Activated CD4-positive, alpha-beta T cell treated with anti-CD3 and anti-CD28 coated beads for 4 hours (primary cell): ENCODE results near the gene SEMA3E.
"Not testable (repeated sequence)": the region's sequence is repeated elsewhere in the genome, so short reads cannot be mapped to it uniquely, and the experiment has no call there.

ENCODE experiments used
- DNase-seq, 2 donors: peaks; one replicate each; pipeline ENCODE4 v3.0.0-alpha.2; 2020

SEMA3E gene

DNA sequence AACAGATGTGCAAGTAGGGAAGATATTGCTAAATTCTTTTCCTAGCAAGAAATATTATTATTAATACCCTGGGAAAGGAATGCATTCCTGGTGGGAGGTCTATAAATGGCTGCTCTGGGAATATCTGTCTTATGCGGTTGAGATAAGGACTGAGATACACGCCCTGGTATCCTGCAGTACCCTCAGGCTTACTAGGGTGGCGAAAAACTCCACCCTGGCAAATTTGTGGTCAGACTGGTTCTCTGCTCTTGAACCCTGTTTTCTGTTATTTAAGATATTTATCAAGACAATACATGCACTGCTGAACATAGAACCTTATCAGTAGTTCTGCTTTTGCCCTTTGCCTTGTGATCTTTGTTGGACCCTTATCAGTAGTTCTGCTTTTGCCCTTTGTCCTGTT is 96.4 kb downstream of the SEMA3E start:
- not testable (repeated sequence) for DNase-seq

DNA sequence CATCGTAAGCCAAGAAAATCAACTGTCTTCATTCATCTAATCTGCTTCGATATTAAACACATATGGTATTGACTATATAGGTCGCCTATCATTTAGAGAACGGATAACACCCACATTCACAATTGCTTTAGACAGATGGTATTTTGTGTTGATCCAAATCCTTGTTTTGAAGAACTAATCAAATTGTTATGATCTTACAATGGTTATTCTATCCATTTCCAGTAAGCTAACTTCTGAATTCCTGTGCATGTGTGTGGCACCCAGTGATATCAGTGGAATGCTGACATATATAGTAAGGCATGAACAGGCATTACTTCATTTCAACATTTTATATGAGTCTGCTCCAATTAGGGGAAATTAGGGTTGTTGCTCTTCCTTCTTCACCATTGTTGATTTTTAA is 98.8 kb downstream of the SEMA3E start:
- no peak for DNase-seq

DNA sequence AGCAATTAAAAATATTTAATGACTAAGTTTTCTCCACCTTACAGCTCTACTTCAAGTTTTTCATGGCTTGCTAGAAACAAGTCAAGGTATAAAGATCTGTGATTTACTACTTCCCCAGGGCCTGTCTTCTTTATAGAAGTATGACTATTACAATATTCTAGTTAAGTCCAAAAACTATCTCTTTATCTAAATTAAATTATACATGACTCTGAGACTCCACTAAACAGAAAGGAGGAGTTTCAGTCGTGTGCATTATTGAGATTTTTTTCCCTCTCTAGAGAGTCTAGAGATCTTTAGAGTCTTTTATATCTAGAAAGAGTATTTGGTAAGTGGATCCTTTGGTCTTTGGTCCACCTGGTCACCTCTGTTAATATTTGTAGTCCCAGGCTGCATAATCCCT is 100.7 kb downstream of the SEMA3E start:
- no peak for DNase-seq

DNA sequence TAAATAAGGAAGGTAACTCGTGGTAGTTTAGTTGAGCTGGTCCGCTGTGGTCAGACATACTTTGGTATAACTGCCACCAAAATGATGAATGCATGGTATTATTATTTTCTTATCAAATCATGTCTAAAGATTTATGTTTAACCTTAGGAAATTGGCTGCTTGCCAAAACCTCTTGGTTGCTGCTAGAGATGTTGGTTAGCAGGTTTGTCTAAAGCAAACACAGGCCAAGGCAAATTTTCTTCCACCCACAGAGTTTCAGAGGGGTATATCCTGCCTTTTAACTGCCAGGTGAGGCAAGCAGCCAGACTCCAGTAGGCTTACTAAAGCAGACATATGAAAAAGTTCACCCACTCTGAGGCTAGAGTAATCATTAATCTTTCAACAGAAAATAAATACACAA is 101.4 kb downstream of the SEMA3E start:
- no peak for DNase-seq

DNA sequence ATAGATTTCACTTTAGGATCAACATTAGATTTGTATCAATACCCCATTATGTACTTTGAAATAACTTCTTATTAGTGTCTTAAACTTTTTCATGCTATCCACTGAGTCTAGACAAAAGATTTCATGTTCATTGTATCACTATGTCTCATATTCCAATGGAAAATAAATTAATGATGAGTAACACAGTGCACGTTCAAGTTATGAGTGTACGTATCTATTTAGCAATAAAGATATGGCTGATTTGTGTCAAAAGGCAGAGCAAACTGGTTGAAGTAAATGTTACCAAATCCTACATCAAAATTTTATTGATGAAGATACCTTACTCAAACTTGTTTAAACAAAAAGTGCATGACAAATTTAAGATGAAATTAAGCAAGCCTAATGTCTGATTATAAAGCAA is 102.4 kb downstream of the SEMA3E start:
- no peak for DNase-seq

DNA sequence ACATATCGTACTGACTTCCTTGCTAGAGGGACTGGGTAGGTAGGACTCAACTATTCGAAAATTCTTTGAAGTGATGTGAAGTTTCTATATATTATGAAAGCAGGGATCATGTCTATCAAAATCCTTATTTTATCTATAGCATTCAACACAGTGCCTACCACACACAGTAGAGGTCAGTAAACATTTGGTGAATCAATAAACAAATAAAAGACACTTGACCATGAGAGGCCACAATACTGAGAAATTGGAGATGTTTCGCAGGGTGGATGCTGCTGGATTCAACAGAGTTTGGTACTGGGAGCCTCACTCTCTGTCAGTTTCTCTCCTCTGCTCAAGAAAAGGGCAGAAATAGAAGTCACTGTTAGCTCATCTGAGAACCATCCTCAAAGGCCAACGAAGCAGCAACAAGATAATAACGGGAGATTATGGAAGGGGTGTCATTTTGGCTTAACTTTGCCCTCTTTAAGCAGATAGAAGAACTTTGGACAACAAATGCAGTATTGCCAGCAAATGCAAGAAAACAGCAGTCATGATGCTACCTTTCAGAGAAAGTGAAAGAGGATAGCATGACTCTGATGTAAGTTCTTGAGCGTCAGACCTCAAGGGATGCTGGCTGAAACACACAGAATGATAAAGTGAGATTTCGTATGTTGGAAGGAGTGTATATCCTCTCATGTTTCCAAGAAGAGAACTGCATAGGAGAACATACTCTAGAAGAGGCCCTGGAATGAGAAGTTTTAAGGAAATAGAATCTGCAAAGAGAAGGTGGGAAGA is 107.6 kb downstream of the SEMA3E start:
- DNase-seq = no peak

DNA sequence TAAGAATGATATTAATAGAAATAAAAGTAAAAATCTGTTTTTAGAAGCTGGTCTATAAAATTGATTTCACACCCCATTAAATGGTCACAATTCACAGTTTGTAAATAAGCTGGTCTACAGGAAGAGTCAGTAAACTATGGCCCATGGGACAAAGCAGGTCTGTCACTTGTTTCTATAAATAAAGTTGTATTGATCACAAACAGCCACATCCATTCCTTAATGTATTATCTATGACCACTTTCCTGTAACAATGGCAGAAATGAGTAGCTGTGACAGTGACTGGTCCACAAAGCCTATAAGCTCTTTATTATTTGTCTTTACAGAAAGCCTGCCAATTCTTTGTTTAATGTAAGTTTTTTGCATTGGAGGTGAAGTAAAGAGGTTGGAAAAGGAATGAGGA is 114.5 kb downstream of the SEMA3E start:
- DNase-seq = no peak

DNA sequence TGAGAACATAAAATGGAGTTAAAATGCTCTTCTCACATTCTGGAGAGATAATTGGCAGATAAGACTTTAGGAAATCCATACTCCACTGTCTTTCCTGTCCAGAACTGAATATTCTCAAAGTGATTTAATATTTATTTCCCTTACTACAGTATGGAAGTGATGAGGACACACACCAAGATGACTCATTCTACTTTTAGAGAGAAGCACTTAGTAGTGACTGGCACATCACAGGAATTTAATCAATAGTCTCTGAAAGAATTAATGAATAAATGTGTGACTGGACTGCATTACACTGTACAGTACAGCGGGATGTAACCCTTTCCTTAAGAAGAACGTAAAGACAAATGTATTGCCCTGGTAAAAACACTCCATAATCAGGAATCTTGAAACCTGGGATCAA is 116.7 kb downstream of the SEMA3E start:
- DNase-seq = no peak

DNA sequence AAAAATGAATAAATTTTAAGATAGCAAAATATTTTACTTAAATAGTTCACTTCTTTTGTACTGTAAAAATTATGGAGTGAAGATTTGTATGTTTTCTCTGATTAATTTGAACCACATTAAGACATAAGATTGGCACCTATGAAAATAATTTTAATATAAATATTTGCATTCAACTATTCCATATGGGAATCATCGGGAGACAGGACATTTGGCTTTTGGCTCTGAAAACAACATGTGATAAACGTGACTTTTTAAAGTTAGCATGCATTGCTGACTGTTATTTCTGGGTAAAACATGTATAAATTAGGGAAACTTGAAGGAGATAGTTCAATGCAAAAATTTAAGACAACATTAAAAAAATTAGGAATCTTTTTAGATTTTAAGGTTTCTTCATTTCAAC is 117.2 kb downstream of the SEMA3E start:
- no peak for DNase-seq

DNA sequence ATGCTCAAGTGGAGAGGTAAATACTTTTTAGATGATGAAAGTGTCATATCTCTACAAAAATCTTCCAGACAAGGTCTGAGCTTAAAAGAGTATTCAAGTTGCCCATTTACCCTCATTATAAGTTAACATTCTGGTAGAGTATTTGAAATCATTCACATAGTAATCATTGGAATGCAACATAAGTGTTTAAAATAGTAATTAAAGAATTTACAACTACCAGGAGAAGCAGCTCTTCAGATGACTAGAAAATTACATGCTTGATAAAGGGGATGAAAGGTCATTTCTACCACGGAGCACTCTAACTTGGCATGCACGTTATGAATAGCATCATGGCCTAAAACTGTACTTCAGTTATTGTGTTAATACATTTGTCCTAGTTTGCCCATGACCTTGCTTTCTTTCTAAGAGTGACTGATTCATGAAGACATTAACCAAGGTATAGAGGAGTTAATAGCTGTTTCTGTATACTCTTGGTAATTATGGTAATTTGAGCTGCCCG is 120.0 kb downstream of the SEMA3E start:
- DNase-seq = no peak

DNA sequence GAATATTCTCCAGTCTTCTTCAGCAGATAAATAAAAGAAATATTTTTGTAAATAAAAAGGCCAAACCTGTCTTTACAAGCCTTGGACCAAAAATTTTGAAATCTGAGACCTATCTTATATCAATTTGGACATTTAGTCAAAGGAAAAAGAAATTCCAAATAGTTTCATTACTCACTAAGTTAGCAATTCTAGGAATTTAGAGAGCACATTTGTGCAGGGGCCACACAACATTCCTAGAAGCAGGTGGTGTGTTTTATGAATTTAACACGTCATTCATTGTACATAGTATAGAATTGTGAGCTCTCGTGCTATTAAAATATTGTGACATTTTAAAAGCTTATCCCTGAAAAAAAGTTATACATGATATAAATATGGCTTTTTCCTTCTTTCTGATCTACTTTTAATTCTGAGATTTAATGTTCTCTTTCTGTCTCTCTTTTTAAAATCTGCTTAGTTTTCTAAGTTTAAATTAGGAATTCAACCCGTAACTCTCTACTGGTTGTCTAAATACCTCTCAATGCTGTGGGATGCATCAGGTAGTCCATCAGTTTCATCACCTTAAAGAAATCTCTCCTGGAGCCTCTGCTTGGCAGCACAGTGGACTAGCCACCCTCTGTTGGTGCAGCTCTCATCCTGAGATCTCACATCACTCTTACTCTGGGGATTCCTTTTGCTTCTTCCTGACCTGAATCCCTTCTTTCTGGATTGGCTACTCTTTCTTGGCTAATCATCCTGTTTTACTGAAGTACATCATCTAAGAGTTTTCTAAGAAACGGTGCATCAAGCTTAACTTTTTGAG is 124.5 kb downstream of the SEMA3E start:
- DNase-seq = no peak

DNA sequence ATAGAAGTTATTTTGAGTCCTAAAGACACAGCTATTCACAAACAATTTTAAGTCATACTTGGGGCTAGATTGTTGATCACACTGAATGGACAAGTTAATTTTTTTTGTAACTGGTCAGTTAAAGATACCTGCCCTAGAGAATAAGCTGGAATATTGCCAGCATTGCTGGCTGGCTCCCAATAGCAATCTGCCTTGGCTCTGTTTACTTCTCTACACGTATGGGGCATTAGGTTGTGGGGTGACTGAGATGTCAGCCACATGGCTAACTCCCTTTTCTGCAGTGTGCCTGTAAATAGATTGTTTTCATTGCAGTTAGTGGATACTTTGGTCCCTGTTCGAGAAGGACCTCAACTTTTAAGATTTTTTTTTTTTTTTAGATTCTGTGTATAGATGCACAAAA is 128.2 kb downstream of the SEMA3E start:
- DNase-seq = no peak

DNA sequence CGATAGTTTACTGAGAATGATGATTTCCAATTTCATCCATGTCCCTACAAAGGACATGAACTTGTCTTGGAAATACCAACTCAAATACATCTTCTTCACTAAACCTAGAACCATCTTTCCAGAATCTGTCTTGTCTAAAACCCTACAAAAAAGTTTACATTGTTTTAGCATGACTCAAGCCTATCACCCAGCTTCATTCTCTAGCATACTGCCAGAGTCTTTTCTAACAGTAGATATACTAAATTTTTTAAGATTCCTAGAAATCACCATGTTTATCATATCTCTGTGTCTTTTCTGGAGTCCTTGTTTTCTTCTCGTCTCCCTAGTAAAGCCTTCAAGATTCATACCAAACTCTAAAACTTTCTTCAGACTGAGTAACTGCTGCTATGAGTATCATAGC is 129.7 kb downstream of the SEMA3E start:
- no peak for DNase-seq

DNA sequence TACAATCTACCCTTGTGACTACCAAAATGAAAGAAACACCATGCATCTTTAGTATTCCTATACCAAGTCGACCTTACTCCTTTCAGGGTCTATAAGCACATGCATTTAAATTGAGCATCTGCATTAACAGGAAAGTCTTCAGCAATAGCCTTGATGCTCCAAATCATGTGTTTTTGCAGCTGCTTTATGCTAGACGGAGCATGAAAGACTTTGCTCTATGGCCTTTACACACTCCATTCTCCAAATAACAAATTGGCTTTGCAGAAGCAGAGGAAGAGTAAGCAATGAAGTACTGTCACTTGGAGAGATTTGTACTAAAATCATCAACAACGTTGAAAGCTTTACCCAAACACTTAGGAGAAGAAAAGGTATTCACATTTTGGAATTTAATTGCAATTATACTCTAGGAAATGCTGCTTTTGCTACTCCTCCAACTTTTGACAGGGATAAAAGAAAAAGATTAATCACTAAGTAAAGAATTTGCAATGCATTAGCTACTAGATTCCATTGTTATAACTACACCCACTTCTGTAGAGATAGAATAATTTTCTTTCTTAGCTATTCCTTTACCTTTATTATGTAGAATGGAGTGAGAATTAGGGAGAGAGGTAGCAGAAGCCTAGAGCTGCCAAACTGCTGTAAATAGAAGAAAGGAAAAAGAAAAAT is 131.8 kb downstream of the SEMA3E start:
- no peak for DNase-seq

DNA sequence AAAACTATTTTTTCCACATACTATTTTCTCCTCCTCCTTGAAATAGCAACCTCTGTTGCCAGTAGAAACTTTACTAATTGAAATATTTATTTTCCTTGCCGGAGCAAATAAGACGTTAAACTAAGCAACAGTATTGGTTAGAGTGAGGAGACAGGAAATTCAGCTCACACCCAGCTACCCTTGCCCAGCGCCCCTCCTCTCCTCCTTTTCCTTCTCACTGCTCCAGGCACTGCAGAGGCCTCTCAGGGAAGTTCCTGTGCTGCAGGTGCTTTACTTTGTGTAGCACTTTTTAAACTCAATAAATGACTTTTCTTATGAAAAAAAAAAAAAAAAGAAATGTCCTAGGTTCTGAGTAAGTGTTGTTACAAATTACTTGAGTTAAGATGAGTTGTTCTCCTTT is 134.0 kb downstream of the SEMA3E start:
- no peak for DNase-seq

DNA sequence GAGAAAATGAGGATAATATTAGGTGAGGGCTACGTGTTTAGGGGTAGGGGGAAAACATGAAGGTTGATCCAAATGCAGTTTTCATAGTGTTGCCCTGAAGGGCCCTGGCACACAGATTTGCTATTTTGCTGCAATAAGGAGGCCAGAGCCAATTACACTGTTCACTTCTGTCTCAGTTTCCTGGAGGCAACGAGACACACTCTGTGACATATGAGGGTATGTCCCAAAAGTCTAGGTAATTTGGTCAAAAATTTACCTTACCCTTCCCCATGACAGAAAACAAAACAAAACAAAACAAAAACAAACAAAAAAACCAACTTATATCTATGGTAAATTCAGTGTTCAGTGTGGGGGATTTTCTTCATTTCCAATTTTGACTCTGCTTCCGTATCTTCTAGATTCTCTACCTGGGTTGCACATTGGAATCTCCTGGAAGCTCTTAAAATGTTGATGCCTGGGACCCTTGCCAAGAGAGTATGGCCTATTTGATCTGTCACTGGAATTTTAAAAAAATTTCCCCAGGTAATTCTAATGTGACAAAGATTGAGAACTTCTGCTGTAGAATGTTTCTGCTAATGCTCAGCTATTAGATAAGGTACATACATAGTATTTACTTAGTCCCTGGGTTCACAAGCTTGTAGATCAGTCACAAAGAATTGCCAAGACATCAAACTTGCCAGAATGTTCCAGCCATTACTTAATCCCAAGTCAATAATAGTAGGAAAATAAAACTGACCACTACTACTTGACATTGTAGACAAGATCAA is 139.5 kb downstream of the SEMA3E start:
- no peak for DNase-seq

DNA sequence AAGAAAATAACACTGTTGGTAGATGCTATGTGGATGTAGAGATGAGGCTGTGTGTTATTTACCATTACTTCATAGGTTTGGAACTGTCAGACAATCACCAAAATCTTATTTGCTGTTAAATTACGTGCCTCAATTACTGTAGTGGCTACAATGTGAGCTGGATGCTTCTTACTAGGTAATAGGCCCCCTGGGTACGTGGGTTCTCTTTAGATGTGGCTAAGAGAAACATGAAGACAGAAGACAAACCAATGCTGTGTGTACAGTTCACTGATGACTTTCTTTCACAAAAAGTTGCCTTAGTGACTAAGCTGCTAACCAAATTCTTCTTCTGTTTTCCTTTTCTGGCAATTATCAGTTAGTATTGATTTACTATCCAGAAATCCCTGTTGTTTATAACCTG is 144.6 kb downstream of the SEMA3E start:
- no peak for DNase-seq

DNA sequence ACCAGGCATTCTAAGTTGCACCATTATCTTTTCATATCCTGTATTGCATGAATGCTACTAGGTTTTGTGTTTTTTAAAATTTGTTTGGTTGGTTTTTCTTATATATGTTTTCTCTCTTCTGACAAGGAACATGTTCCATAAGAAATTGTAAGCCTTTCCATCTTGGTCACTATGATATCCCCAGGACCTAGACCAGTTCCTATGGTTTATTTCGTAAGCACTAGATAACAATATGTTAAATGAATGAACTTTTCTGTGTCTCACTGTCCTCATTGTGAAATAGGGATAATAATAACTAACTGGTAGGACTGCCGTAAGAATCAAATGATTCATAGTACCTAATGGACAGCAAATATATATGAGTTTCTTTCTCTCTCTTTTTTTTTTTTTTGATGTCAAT is 146.3 kb downstream of the SEMA3E start:
- no peak for DNase-seq

DNA sequence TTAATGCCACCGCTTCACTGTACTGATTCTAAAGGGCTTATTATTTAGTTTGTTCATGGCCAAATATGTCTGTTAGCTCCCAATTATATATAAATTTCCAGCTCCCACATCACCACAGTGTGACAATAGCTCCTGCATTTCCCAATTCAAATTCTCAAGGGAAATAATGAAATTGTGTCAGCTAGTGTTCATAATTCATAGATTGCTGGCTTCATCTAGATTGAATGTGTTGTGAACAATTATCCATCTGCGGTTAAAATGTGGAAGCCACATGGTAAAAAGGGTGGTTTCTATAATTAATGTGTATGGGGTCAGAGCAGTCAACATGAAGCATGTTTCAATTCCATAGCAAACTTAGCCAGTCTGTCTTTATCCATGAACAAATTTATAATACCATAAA is 154.3 kb downstream of the SEMA3E start:
- no peak for DNase-seq

DNA sequence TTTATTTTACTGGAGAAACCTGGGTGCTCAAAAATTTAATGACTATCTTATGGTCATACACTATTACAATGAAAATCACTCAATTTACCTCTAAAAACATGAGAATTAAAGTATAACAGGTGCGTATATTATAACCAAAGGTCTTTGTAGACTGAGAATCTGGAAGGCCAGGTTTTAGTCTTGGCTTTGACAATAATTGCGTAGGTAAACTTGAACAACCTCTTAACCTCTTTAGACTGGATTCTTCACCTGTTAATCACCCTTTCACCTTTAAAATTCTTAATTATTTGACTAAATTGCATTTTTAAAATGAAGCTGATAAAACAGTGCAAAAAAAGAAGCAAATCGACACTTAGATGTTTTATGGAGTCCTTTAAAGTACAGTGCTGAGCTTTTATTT is 156.1 kb downstream of the SEMA3E start:
- DNase-seq = no peak

DNA sequence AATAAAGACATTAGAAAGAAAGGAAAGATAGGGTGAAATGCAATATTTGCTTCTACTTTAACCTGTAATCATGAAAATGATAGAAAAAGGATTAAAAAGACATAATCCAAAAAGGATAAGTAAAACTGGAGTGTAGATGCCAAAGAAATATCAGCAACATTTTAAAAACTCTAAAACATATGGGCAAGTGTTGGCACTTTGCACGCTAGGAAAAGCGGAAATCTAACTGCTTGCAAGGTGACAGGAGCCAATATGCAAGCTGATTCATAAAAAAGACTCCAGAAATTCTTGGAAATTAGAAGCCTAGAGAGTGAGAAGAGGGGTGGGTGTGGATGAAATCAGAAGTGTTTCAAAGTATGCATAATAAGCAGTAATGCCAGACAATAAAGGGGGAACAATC is 161.1 kb downstream of the SEMA3E start:
- DNase-seq = no peak

DNA sequence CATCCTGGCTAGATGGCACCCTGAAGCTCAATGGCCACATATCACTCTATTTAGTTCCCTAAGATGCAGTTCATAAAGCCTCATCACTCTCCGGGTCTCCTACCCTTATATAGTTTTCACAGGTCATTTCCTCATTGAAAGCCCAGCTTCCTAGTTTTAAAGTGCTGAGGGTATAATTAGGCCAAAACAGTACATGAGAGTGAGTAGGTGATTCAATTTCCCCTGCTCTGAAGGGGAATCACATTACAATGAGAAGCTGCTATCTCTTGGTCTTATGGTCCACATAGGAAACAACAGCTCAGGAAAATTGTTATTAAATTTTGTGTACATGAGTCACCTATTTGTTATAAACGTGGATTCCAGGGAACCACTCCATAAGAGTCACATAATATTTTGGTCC is 162.0 kb downstream of the SEMA3E start:
- DNase-seq = no peak

DNA sequence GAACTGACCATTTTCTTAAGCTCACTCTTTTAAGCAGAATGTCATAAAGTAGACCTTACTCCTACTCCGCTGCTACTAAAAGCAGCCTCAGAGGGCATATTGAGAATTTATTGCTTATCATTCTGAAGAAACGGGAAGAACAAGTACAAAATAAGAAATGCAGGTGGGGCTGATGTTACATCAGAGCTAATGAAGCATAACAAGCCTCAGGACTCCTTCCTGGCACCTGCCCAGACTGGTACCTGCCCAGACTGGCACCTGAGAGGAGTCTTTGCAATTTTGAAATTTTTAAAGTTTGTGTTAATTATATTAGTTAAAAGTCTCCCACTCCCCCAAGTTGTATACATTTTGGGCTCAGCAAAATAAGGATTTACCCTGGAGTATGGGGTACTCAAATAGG is 162.4 kb downstream of the SEMA3E start:
- no peak for DNase-seq
